ENCODE results near the gene FBH1.

FBH1 gene

GRCh38 chr10:5968037-5968680, 78.1 kb downstream of the FBH1 start:
- no peak for DNase-seq
- Histone ChIP-seq H3K4me3 (ENCODE audit: low read depth, low read length) (no peak overlapping the region), H3K4me1 (no peaks in the 10 kb centered on the region), H3K27me3 (peaks cover 6% of the 10 kb centered on the region; the same call in 1 of the 2 replicates), H3K9me3 (no peaks in the 10 kb centered on the region), H3K36me3 (no peaks in the 10 kb centered on the region)
- TF ChIP-seq, protein P1, sequence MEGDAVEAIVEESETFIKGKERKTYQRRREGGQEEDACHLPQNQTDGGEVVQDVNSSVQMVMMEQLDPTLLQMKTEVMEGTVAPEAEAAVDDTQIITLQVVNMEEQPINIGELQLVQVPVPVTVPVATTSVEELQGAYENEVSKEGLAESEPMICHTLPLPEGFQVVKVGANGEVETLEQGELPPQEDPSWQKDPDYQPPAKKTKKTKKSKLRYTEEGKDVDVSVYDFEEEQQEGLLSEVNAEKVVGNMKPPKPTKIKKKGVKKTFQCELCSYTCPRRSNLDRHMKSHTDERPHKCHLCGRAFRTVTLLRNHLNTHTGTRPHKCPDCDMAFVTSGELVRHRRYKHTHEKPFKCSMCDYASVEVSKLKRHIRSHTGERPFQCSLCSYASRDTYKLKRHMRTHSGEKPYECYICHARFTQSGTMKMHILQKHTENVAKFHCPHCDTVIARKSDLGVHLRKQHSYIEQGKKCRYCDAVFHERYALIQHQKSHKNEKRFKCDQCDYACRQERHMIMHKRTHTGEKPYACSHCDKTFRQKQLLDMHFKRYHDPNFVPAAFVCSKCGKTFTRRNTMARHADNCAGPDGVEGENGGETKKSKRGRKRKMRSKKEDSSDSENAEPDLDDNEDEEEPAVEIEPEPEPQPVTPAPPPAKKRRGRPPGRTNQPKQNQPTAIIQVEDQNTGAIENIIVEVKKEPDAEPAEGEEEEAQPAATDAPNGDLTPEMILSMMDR (IDR thresholded peaks at IDR 0.05; ENCODE audit: low read depth, low read length) = no peak

- no peaks in the 10 kb centered on the region for H3K36me3 ChIP-seq
- peaks cover 6% of the 10 kb centered on the region; the same call in 1 of the 2 replicates for H3K27me3 ChIP-seq
- no peak for DNase-seq
- H3K4me3 ChIP-seq (ENCODE audit: low read depth, low read length) = no peak overlapping the region
- H3K4me1 ChIP-seq = no peaks in the 10 kb centered on the region
- TF ChIP-seq, protein P1 (IDR thresholded peaks at IDR 0.05; ENCODE audit: low read depth, low read length) = no peak
- H3K9me3 ChIP-seq = no peaks in the 10 kb centered on the region
Observed at GRCh38 chr10:5968681-5969453, 78.8 kb downstream of the FBH1 start.

DNA sequence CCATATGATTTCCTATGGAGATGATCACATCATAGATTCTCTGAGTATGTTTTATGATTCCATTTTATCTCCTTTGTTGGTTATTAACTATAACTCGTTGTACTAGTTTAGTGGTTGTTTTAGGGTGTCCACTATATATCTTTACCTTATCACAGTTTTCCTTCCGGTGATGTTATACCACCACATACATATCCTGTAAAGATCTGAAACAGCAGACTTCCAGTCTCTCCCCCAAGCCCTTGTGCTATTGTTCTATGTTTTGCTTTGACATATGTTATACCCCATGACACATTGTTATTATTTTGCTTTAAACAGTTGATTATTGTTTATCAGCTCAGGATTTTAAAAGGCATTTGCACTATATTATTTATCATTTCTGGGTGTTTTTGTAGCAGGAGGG, 80.0 kb downstream of the FBH1 start:
- peaks cover 9% of the 10 kb centered on the region for H3K27me3 ChIP-seq
- H3K36me3 ChIP-seq = no peaks in the 10 kb centered on the region
- H3K9me3 ChIP-seq = no peaks in the 10 kb centered on the region
- no peak overlapping the region for H3K4me3 ChIP-seq (ENCODE audit: low read depth, low read length)
- no peaks in the 10 kb centered on the region for H3K4me1 ChIP-seq
- TF ChIP-seq, protein P1 (IDR thresholded peaks at IDR 0.05; ENCODE audit: low read depth, low read length) = no peak
- DNase-seq = no peak

GRCh38 chr10:5970527-5970926, 80.5 kb downstream of the FBH1 start:
- TF ChIP-seq, protein P1 (IDR thresholded peaks at IDR 0.05; ENCODE audit: low read depth, low read length) = no peak
- no peaks in the 10 kb centered on the region for H3K36me3 ChIP-seq
- no peak for DNase-seq
- no peaks in the 10 kb centered on the region for H3K9me3 ChIP-seq
- peaks cover 9% of the 10 kb centered on the region for H3K27me3 ChIP-seq
- H3K4me3 ChIP-seq (ENCODE audit: low read depth, low read length) = no peak overlapping the region
- no peaks in the 10 kb centered on the region for H3K4me1 ChIP-seq

GRCh38 chr10:5971315-5971832, 81.3 kb downstream of the FBH1 start:
- Histone ChIP-seq H3K4me1 (no peaks in the 10 kb centered on the region), H3K36me3 (no peaks in the 10 kb centered on the region), H3K9me3 (no peaks in the 10 kb centered on the region), H3K4me3 (ENCODE audit: low read depth, low read length) (no peak overlapping the region), H3K27me3 (peaks cover 11% of the 10 kb centered on the region)
- no peak for DNase-seq
- TF ChIP-seq, protein P1 (IDR thresholded peaks at IDR 0.05; ENCODE audit: low read depth, low read length) = no peak

GRCh38 chr10:5971886-5972285, 81.8 kb downstream of the FBH1 start:
- Histone ChIP-seq H3K4me3 (ENCODE audit: low read depth, low read length) (no peak overlapping the region), H3K9me3 (no peaks in the 10 kb centered on the region), H3K27me3 (peaks cover 16% of the 10 kb centered on the region), H3K4me1 (no peaks in the 10 kb centered on the region), H3K36me3 (no peaks in the 10 kb centered on the region)
- no peak for DNase-seq
- TF ChIP-seq, protein P1 (IDR thresholded peaks at IDR 0.05; ENCODE audit: low read depth, low read length) = no peak

All from BE2C (cell line).